PFSK-1 (cell line): Measurements from ENCODE around the gene PIGQ.

ENCODE experiments used
- FOXP2 ChIP-seq: optimal IDR thresholded peaks from 2 replicates; pipeline ENCODE3; 2011; ENCODE audit warnings: borderline replicate concordance, control low read depth, inconsistent platforms; ENCODE audit not compliant: insufficient read depth; ENCODE audit errors: extremely low read length, extremely low read depth
- POLR2AphosphoS5 ChIP-seq: IDR thresholded peaks from 2 replicates; pipeline ENCODE4 v1.6.1; 2012; ENCODE audit warnings: low read depth, mild to moderate bottlenecking, control low read depth, low read length, moderate library complexity
- REST ChIP-seq, 2 experiments: IDR thresholded peaks; 2 replicates each; pipeline versions ENCODE4 v1.6.1 to v1.8.0; 2011 to 2012; ENCODE audit warnings: low read depth in 2 of 2, low read length in 2 of 2, control low read depth in 1 of 2, inconsistent platforms in 1 of 2, mild to moderate bottlenecking in 1 of 2, moderate library complexity in 1 of 2; ENCODE audit not compliant: insufficient read depth in 1 of 2
- TAF1 ChIP-seq: IDR thresholded peaks from 2 replicates; pipeline ENCODE4 v1.6.1; 2012; ENCODE audit warnings: low read length, control low read depth, borderline replicate concordance; ENCODE audit not compliant: insufficient read depth

GRCh38 chr16:580946-581498 lies 11.3 kb downstream of the PIGQ start:
- no peak for TF ChIP-seq POLR2AphosphoS5
- TF ChIP-seq TAF1 = no peak
- TF ChIP-seq REST (IDR thresholded peaks at IDR 0.05; ENCODE audit: insufficient read depth in 1 of 2, low read depth in 2 of 2, low read length in 2 of 2) = no peak
- TF ChIP-seq FOXP2 = no peak
